Activated naive CD4-positive, alpha-beta T cell treated with anti-CD3 and anti-CD28 coated beads, Interleukin-2, amount 50 U/mL, for 72 hours (primary cell): ENCODE measurements around the gene PDE4D. TPM values are rescaled to one million over a fixed set of nuclear protein-coding genes. Genes with fewer than 3 reads are reported as not detected.

ENCODE experiments used
- ATAC-seq, 2 donors: fragments of 150-1000 bp; cut with Tn5 transposase; 2 replicates each; pipeline ENCODE4 v1.10.0; 2021; ENCODE audit warnings: mild to moderate bottlenecking in 2 of 2, moderate library complexity in 2 of 2
- DNase-seq, 2 donors: peaks; one replicate each; pipeline ENCODE4 v3.0.0; 2021 to 2022; ENCODE audit warnings: low spot score in 2 of 2
- H3K27ac Mint-ChIP-seq, 2 donors: one replicate each; pipeline ENCODE4 v1.8.0; 2022; ENCODE audit warnings: mild to moderate bottlenecking in 2 of 2, mixed read lengths in 2 of 2
- H3K36me3 Mint-ChIP-seq, 2 donors: one replicate each; pipeline ENCODE4 v1.8.0; 2022; ENCODE audit warnings: mixed read lengths in 2 of 2
- H3K9me3 Mint-ChIP-seq, 2 donors: one replicate each; pipeline ENCODE4 v1.8.0; 2022; ENCODE audit warnings: mixed read lengths in 2 of 2
- total RNA-seq, 2 donors: library from RNA; stranded (reverse); gene quantifications; one replicate each; pipeline ENCODE4 v1.2.3, GENCODE V29; 2022

Gene PDE4D
- total RNA-seq, 2 donors from 2014 or later = 31.1 to 86.7 TPM

DNA sequence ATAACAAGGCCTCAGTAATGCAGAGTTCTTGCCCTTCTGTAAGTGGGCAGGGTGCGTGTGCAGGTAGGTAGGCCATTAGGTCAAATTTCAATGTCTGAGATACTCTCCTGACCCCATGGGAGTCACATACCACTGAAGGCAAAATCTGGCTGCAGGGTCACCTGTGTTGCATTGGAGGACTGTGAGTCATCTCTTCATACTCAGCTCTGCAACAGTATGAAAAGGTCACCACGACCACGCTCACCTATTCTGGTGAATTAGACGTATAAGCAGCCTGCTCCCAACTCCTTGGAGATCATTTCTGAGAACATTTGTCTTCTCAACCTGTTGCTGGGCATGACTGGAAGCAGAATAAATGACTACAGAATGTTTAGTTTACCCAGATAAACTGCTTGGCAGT lies 599.8 kb downstream of the PDE4D start:
- no peaks in the 10 kb centered on the region for H3K36me3 Mint-ChIP-seq
- no peak overlapping the region for H3K27ac Mint-ChIP-seq
- no peaks in the 10 kb centered on the region for H3K9me3 Mint-ChIP-seq
- ATAC-seq (peak; percentile 71 to 90), DNase-seq (no peak)

DNA sequence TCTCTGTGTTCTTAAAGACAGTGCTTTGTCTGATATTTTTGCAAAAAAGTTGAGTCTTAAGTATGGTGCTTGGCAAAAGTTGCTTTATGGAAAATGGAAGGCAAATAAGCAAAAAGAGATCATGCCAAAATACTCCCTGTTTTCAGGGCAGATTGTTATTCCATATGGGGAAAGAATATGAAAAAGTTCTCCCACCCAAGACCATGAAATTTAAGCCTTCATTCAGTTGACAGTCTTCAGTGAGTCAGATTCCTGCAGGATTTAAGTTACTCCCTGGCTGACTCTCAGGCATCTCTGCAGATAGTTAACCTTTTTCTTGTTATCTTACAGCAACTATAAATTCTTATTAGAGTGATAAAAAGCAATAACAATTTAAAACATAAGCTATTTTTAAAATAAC lies 601.6 kb downstream of the PDE4D start:
- H3K36me3 Mint-ChIP-seq = no peaks in the 10 kb centered on the region

DNA sequence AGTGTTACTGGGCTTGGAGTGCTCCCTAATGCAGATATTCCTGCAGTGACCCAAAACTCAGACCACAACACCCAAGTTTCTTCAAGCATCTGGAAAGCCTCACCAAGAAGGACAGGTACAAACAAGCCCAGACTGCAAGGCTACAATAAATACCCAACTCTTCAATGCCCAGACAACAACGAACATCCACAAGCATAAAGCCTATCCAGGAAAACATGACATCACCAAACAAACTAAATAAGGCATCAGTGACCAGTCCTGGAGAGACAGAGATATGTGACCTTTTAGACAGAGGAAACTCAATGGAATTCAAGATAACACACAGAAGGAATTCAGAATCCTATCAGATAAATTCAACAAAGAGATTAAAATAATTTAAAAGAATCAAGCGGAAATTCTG lies 605.6 kb downstream of the PDE4D start:
- DNase-seq (no peak), ATAC-seq (no peak)
- H3K36me3 Mint-ChIP-seq = no peaks in the 10 kb centered on the region
- no peaks in the 10 kb centered on the region for H3K9me3 Mint-ChIP-seq
- H3K27ac Mint-ChIP-seq = no peak overlapping the region

More for the DNA sequence above, 601.6 kb downstream of the PDE4D start:
- H3K9me3 Mint-ChIP-seq = no peaks in the 10 kb centered on the region
- H3K27ac Mint-ChIP-seq = no peak overlapping the region
- ATAC-seq (no peak), DNase-seq (no peak)

DNA sequence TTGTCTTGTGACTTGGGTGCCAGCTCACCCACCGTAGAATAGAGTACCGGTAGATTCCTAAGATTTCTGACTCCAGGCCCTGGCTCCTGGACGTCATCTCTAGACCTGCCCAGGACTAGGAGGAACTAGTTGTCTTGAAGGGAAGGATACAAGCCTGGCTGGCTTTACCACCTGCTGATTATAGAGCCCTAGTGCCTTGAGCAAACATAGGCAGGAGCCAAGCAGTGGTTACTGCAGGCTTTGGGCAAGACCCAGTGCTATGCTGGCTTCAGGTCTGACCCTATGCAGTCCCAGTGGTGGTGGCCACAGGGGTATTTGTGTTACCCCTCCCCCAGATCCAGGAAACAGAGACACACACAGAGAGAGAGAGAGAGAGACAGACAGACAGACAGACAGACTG lies 606.2 kb downstream of the PDE4D start:
- no peaks in the 10 kb centered on the region for H3K9me3 Mint-ChIP-seq
- no peak for DNase-seq
- peak overlapping the region in 1 of 2 donors; percentile 61 for H3K27ac Mint-ChIP-seq
- no peaks in the 10 kb centered on the region for H3K36me3 Mint-ChIP-seq
- ATAC-seq = no peak

DNA sequence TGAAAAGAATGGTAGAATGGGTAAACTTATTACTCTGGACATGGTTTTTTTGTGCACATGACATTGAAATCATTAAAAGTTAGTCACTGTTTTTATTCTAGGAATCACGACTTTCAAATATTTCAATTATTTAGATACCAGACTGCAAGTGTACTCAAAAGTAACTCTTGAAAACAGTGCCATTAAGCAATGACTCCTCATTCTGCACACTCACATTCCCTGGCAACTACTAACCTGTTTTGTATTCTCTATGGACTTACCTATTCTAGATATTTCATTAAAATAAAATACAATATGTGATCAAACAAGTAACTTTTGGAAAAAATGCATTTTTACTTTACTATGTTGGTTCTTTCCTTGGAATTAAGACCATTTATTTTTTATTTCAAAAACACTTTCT lies 607.0 kb downstream of the PDE4D start:
- H3K36me3 Mint-ChIP-seq = no peaks in the 10 kb centered on the region
- no peaks in the 10 kb centered on the region for H3K9me3 Mint-ChIP-seq
- no peak for ATAC-seq
- DNase-seq = no peak
- no peak overlapping the region for H3K27ac Mint-ChIP-seq

DNA sequence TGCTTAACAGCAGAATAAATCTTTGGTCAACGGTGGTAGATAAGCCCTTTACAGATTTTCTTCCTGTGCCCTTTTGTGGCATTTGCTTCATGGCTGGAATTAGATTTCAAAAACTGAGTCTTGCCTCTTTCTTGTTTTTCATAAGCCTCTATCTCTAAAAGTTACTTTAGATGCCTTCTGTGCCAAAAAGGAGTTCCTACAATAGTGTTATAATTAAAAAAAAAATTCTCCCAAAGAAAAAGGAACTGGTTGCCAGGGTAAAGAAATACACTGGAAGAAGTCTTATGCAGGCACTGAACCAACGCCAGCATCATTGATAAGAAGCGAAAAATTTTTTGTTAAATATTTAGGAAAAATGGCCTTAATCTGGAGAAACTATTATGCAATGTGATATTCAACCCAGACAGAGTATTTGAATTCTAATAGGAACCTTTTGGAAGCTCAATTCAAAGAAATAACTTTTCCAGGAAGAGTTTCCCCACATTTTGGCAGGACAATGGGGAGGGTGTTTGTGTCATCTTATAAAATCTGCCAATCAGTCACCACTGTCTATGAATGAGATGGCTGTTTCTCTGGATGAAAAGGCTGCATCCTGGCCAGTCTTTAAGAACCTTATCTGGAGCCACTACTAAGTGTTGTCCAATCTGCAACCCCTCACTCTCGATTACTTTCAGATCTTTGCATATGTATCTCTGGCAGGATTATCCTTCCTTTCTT lies 608.1 kb downstream of the PDE4D start:
- Mint-ChIP-seq H3K9me3 (no peaks in the 10 kb centered on the region), H3K27ac (no peak overlapping the region), H3K36me3 (no peaks in the 10 kb centered on the region)
- no peak for ATAC-seq
- no peak for DNase-seq

DNA sequence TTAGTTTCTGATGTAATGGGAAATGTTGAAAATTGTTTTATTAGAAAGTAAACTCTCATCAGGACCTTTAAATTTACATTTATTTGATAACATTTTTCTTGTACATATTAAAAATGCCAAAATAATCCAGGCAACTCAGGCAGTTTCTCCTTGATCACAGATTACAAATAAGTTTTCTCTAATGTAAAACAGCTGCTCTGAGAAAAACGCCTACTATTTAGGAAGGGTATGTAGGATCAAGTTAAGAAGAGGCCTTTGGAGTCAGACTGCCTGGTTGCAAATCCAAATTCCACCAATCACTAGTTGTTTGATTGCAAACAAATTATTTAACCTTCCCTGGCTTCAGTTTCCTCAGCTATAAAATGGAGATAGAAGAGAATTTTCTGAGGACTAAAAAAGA lies 610.8 kb downstream of the PDE4D start:
- Mint-ChIP-seq H3K27ac (no peak overlapping the region), H3K36me3 (no peaks in the 10 kb centered on the region), H3K9me3 (no peaks in the 10 kb centered on the region)
- DNase-seq = no peak
- ATAC-seq = no peak

DNA sequence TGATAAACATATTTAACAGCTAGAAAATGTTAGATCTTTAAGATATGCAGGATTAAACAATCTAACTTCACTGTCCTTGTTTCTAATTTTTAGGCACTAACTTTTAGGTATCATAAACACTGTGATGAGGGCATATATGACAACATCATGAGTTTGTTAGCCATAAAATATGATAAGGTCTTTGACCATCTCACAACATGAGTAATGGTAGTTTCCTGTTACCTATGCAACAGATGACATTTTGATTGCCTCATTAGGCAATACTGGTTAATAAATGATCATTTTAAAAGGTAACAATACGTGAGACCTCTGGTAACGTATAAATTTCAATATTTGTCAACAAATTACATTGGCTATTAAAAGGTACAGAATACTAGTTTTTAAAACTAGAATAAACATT lies 613.5 kb downstream of the PDE4D start:
- Mint-ChIP-seq H3K9me3 (no peaks in the 10 kb centered on the region), H3K27ac (no peak overlapping the region), H3K36me3 (no peaks in the 10 kb centered on the region)
- DNase-seq = no peak
- ATAC-seq = no peak

DNA sequence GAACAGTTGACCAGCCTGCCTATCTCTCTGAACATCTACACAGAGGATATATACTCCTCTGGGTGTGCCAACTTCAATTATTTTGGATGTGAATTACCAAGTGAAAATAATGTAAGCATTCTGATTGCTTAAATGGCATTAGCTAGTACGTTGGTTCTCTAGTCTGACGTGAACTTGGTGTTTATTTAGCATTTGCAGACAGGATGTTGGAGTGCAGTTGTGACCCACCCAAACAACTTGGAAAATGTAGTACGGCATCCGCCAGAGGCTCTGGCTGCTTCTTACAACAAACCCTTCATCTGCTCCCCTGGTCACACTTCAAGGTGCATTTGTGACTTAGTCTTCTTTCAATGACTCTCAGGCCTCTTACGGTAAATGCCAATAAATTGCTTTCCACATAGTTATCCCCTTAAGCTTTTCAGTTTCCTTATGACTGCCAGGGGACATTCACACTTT lies 616.6 kb downstream of the PDE4D start:
- ATAC-seq = no peak
- Mint-ChIP-seq H3K9me3 (no peaks in the 10 kb centered on the region), H3K27ac (no peak overlapping the region)

DNA sequence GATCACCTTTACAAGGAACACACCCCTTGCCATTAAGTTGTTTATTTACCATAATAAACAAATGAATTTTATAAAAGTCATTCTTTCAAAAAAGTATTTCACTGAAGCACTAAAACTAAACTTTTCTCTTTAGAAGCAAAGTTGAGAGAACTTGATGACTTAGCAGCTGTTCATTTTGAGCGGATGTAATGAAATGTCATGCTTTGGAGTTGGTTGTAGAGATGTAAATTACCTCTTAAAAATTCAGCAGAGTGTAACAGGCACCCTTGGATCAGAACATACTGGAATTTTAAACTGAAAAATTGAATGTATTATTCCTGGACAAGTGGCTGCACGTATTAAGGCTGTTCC lies 617.2 kb downstream of the PDE4D start:
- DNase-seq (no peak), ATAC-seq (no peak)
- Mint-ChIP-seq H3K9me3 (no peaks in the 10 kb centered on the region), H3K27ac (no peak overlapping the region), H3K36me3 (no peaks in the 10 kb centered on the region)

More for the DNA sequence above, 616.6 kb downstream of the PDE4D start:
- H3K36me3 Mint-ChIP-seq = no peaks in the 10 kb centered on the region
- no peak for DNase-seq

DNA sequence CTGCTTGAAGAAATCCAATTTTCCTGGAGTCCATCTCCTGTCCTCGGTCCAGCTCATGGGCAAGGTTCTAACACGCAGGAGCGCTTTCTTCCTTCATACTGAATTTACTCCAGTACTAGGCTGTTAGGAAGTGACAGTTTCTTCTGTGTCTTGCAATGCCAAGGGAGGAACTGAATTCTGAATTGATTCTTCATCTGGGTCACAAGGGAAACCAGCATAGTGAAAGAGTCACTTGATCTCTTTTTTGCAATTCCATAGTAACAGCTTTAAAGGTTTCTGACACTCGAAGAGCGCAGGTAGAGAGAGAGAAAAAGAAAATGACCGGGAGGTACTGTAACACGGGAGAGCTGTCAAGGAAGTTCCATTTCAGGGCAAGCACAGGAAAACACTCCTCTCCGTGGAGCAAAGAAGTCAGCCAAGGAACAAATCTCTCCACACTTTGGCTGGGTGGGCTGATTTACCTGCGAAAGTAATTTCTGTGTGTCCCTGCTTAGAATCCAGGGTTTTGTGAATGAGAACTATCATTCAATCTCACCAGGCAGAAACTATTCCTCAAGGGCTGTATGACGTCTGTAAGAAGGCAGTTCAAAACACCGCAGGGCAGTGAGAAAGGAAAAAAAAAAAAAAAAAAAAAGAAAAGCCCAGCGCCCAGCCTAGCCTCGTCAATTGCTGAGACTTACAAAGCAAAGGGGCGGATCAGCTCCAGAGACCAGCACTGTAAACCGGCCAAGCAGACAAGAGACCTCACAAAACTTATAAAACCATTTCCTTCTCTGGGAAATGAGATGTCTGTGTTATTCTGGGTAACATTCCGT lies 617.8 kb downstream of the PDE4D start:
- ATAC-seq (peak in 1 of 2 donors; percentile 31), DNase-seq (no peak)
- H3K36me3 Mint-ChIP-seq = no peaks in the 10 kb centered on the region
- H3K27ac Mint-ChIP-seq = no peak overlapping the region
- no peaks in the 10 kb centered on the region for H3K9me3 Mint-ChIP-seq

DNA sequence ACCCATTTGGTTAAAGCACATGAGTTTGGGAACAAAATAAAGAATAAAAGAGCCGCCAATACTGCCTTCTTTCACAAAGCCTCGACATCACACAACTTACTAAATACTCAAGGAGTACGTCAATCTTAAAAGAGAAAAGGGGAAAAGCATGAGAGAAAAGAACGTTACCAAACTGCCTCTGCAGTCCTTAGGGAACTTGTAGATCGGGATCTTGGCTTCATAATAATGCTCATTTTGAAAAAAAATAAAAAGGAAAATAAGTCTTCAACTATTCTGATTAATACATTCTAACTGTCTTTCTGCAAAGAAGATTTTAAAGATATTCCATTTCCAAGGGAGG lies 618.4 kb downstream of the PDE4D start:
- Mint-ChIP-seq H3K27ac (no peak overlapping the region), H3K9me3 (no peaks in the 10 kb centered on the region), H3K36me3 (no peaks in the 10 kb centered on the region)
- DNase-seq (no peak), ATAC-seq (no peak)

DNA sequence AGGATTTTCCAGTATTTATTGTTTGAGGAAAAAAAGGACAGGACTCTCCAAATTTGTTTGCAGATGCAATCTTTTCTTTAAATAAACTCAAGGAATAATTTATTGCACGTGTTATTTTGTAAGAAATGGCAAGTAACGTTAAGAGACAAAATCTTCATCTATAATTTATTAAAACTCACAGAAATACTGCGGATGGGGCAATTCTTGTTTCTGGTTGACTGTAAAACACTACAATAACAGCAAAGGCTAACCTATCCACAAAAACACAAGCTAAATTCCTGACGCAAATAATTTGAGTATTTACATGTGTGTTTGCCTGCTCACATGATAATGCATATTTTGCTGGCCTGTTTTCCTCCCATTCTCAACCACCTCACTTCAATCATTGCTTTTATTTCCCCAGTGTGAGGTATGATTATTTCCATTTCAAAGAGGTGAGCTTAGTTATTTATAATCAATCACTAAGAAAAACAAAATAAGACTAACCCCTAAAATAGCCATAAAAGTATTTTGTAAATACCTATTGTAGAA lies 619.4 kb downstream of the PDE4D start:
- Mint-ChIP-seq H3K36me3 (no peaks in the 10 kb centered on the region), H3K9me3 (no peaks in the 10 kb centered on the region), H3K27ac (no peak overlapping the region)
- DNase-seq = no peak
- ATAC-seq = no peak

DNA sequence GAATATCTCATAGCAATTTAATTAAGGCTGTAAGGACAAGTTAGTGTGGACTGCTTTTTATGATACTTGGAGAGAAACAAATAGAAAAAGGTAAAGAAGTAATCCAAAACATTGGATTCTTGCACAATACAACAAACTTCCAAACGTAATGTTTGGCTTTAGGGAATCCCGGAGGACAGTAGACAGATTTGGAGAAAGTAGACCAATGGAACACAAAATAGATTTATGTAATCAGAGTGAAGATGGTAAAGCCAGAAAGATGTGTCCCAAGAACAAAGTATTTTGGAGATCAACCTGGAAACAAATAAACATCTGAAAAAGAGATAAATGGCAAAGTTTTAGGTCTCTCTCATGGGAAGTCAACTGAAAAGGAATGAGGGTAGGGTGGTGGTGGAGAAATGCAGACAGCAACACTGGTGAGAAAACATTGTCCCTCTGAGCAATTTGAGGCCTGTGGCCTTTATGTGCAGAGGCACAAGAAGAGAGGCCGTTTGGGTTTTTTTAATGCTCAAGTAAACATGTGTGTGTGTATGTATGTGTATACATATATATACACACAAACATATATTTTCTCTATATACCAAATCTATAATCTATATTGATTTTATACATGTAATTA lies 620.6 kb downstream of the PDE4D start:
- Mint-ChIP-seq H3K36me3 (no peaks in the 10 kb centered on the region), H3K9me3 (no peaks in the 10 kb centered on the region), H3K27ac (no peak overlapping the region)
- DNase-seq (no peak), ATAC-seq (no peak)

DNA sequence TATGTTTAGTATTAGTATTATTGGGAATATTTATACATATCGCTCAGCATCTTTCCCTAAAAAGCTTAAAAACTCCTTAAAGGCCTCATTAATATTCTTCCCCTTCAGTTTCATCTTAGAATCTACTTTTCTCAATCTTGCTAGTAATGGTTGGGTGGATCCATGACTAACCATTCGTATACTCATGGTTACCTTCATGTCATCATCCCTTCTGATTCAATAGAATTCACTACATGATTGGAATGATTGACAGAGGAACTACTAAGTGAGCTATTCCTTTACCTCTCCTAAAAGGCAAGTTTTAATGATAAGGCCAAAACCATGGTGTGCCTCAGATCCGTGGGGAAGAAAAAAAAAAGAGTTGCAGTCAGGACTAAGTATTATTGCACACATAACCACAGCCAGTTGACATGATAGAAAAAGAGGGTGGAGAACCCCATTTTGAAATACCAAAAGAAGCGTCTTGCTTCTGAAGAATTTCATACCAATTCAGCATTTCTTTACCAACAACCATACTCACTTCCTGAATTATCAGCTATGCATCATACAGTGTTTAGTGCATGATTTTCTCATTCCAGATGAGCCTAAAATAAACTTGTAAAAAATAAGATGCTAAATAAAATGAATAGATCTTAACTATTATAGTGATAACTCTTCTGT lies 624.6 kb downstream of the PDE4D start:
- ATAC-seq (no peak), DNase-seq (no peak)
- Mint-ChIP-seq H3K9me3 (no peaks in the 10 kb centered on the region), H3K27ac (no peak overlapping the region), H3K36me3 (no peaks in the 10 kb centered on the region)

DNA sequence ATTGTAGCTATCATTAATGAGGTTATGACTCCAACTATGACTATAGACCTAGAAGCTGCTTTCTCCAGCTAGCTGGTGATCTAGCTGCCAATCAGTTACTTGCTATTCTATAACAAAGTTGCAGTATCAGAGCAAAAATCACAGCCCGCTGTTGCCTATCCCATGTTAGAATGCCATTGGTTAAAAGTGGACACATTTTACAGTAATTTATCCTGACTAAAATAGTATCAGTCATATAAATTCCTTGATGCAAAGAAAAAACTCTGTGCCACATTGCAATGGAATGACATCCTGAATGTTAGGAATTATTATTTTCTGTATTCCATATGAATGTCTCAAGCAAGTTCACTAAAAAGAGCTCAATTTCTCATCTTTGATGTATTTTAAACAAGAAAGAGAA lies 626.5 kb downstream of the PDE4D start:
- ATAC-seq (no peak), DNase-seq (no peak)
- no peaks in the 10 kb centered on the region for H3K9me3 Mint-ChIP-seq
- no peak overlapping the region for H3K27ac Mint-ChIP-seq
- no peaks in the 10 kb centered on the region for H3K36me3 Mint-ChIP-seq

DNA sequence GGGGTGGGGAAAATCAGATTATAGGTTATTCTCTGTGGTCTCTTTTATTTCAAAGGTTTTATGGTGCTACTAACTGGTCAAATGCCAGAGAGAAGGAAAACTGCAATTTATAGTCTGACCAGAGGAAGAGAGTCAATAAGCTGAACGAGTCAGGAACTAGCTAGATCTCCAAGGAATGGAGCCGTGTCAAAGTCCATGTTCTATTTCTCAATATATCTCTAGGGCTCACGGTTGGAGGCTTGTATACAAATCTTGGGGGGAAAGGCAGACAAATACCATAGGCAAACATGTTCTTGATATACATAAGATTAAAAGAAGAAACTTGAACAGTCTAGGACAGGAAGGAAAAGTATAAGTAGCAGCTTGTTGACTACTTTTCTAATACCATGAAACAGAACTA lies 627.1 kb downstream of the PDE4D start:
- ATAC-seq = no peak
- DNase-seq = no peak
- Mint-ChIP-seq H3K9me3 (no peaks in the 10 kb centered on the region), H3K36me3 (no peaks in the 10 kb centered on the region), H3K27ac (no peak overlapping the region)
